HFFc6 (cell line): Measurements from ENCODE around the gene RCE1. TPM values are rescaled to one million over a fixed set of nuclear protein-coding genes. Genes with fewer than 3 reads are reported as not detected.
"Not testable (repeated sequence)": the region's sequence is repeated elsewhere in the genome, so short reads cannot be mapped to it uniquely, and the experiment has no call there.

Experiments used
- DNase-seq: peaks from one replicate; pipeline ENCODE4 v3.0.0-alpha.2; 2018
- H3K27ac Mint-ChIP-seq: 2 replicates; pipeline ENCODE4 v1.8.0; 2020; ENCODE audit warnings: mild to moderate bottlenecking, mixed read lengths
- H3K27me3 Mint-ChIP-seq: 2 replicates; pipeline ENCODE4 v1.8.0; 2021; ENCODE audit warnings: mild to moderate bottlenecking, moderate library complexity, mixed read lengths; ENCODE audit not compliant: insufficient read depth
- H3K36me3 Mint-ChIP-seq: 2 replicates; pipeline ENCODE4 v1.8.0; 2021; ENCODE audit warnings: low read depth, mixed read lengths
- H3K4me1 Mint-ChIP-seq: 2 replicates; pipeline ENCODE4 v1.8.0; 2020; ENCODE audit warnings: low read depth, mixed read lengths
- H3K4me3 Mint-ChIP-seq: 2 replicates; pipeline ENCODE4 v1.8.0; 2020; ENCODE audit warnings: mild to moderate bottlenecking, moderate library complexity, mixed read lengths
- H3K9me3 Mint-ChIP-seq: 2 replicates; pipeline ENCODE4 v1.8.0; 2020; ENCODE audit warnings: mild to moderate bottlenecking, mixed read lengths
- total RNA-seq, 6 experiments: library from RNA; stranded (reverse); fragmentation: NEBNext Ultra II Directional; extraction: Animal tissue kit (Norgen Biotek cat#: 25700); gene quantifications; 2 replicates in 1 of 6; 3 replicates in 5 of 6; pipeline ENCODE4 v1.2.3, GENCODE V29; 2021
- TF ChIP-seq, protein P1 (sequence below): fragments of 200-600 bp; sonication (generic); IDR thresholded peaks from 2 replicates; pipeline ENCODE4 v1.5.0; 2021; ENCODE audit warnings: antibody characterized with exemption, mild to moderate bottlenecking

The RCE1 gene
- total RNA-seq, 6 experiments from 2014 or later = 13.7 to 18.5 (median 16.3) TPM

- Mint-ChIP-seq H3K9me3 (no peaks in the 10 kb centered on the region), H3K4me1 (peaks cover 6% of the 10 kb centered on the region; the same call in 1 of the 2 replicates), H3K36me3 (no peaks in the 10 kb centered on the region), H3K27ac (no peak overlapping the region), H3K27me3 (no peaks in the 10 kb centered on the region), H3K4me3 (no peak overlapping the region)
- no peak for DNase-seq
- TF ChIP-seq, protein P1, sequence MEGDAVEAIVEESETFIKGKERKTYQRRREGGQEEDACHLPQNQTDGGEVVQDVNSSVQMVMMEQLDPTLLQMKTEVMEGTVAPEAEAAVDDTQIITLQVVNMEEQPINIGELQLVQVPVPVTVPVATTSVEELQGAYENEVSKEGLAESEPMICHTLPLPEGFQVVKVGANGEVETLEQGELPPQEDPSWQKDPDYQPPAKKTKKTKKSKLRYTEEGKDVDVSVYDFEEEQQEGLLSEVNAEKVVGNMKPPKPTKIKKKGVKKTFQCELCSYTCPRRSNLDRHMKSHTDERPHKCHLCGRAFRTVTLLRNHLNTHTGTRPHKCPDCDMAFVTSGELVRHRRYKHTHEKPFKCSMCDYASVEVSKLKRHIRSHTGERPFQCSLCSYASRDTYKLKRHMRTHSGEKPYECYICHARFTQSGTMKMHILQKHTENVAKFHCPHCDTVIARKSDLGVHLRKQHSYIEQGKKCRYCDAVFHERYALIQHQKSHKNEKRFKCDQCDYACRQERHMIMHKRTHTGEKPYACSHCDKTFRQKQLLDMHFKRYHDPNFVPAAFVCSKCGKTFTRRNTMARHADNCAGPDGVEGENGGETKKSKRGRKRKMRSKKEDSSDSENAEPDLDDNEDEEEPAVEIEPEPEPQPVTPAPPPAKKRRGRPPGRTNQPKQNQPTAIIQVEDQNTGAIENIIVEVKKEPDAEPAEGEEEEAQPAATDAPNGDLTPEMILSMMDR = no peak
Measured at GRCh38 chr11:66823700-66824099, 19.5 kb upstream of the RCE1 start.

DNA sequence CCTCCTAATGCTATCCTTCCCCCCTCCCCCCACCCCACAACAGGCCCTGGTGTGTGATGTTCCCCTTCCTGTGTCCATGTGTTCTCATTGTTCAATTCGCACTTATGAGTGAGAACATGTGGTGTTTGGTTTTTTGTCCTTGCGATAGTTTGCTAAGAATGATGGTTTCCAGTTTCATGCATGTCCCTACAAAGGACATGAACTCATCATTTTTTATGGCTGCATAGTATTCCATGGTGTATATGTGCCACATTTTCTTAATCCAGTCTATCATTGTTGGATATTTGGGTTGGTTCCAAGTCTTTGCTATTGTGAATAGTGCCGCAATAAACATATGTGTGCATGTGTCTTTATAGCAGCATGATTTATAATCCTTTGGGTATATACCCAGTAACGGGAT is 18.7 kb upstream of the RCE1 start:
- not testable (repeated sequence) for H3K4me3 Mint-ChIP-seq, H3K9me3 Mint-ChIP-seq, H3K27ac Mint-ChIP-seq

DNA sequence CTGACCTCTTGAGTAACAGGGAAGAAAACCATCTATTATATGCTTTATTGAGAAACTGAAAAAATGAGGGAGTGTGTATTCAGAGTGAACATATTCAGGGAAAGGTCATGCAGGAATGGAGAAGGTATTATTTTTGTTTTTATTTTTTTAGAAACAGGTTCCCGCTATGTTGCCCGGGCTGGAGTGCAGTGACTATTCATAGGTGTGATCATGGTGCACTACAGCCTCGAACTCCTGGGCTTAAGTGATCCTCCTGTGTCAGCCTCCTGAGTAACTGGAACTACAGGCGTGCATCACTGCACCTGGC is 8.7 kb upstream of the RCE1 start:
- H3K4me3 Mint-ChIP-seq = no peak overlapping the region
- H3K9me3 Mint-ChIP-seq = no peaks in the 10 kb centered on the region
- H3K4me1 Mint-ChIP-seq = peaks cover 22% of the 10 kb centered on the region
- H3K27me3 Mint-ChIP-seq = no peaks in the 10 kb centered on the region
- H3K36me3 Mint-ChIP-seq = no peaks in the 10 kb centered on the region
- TF ChIP-seq, protein P1 = peak; percentile 60; the same call in 1 of the 2 replicates
- DNase-seq = no peak
- H3K27ac Mint-ChIP-seq = peak overlapping the region; percentile 20; the same call in 1 of the 2 replicates

More for the DNA sequence above, 18.7 kb upstream of the RCE1 start:
- not testable (repeated sequence) for H3K36me3 Mint-ChIP-seq, H3K27me3 Mint-ChIP-seq, DNase-seq, H3K4me1 Mint-ChIP-seq

DNA sequence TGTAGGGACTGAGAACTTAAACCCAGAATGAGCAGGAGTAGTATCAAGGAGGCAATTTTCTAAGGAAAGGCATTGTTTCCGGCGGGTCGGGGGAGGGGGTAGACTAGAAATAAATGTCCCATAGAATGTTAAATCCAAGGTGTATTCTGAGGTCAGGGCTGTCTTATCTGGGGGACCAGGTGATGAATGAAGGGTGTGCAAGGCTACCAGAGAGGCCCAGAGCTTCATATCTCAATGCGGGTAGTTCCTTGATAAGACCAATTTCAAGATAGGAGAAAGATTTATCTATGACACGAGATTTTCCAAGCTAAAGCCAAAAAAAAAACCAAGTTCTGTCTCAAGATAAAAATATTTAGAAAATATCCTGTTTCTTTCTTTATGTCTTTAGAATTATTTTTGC is 8.3 kb upstream of the RCE1 start:
- no peak for DNase-seq
- TF ChIP-seq, protein P1 = no peak
- Mint-ChIP-seq H3K27ac (peak overlapping the region; percentile 27; the same call in 1 of the 2 replicates), H3K36me3 (no peaks in the 10 kb centered on the region), H3K4me1 (peaks cover 23% of the 10 kb centered on the region), H3K4me3 (no peak overlapping the region), H3K9me3 (no peaks in the 10 kb centered on the region), H3K27me3 (no peaks in the 10 kb centered on the region)

DNA sequence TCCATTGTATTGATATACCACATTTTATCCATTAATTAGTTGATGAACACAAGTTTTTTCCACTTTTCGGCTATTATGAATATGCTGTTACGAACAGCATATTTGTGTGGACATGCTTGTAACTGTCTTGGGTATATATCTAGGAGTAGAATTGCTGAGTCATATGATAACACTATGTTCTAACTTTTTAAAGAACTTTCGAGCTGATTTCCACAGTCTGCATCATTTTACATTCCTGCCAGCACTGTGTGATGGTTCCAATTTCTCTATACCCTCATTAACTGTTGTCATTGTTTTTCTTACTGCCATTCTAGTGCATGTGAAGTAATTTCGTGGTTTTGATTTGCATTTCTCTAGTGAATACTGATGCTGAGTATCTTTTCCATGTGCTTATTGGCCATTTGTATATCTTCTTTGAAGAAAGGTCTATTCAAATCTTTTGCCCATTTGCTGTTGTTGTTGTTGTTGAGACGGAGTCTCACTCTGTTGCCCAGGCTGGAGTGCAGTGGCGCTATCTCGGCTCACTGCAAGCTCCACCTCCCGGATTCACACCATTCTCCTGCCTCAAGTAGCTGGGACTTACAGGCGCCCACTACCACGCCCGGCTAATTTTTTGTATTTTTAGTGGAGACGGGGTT is 7.4 kb upstream of the RCE1 start:
- TF ChIP-seq, protein P1 = no peak
- Mint-ChIP-seq H3K9me3 (no peaks in the 10 kb centered on the region), H3K36me3 (peaks cover 8% of the 10 kb centered on the region), H3K27ac (peak overlapping the region; percentile 60), H3K27me3 (no peaks in the 10 kb centered on the region), H3K4me3 (no peak overlapping the region), H3K4me1 (peaks cover 32% of the 10 kb centered on the region)
- peak; percentile 38 for DNase-seq

DNA sequence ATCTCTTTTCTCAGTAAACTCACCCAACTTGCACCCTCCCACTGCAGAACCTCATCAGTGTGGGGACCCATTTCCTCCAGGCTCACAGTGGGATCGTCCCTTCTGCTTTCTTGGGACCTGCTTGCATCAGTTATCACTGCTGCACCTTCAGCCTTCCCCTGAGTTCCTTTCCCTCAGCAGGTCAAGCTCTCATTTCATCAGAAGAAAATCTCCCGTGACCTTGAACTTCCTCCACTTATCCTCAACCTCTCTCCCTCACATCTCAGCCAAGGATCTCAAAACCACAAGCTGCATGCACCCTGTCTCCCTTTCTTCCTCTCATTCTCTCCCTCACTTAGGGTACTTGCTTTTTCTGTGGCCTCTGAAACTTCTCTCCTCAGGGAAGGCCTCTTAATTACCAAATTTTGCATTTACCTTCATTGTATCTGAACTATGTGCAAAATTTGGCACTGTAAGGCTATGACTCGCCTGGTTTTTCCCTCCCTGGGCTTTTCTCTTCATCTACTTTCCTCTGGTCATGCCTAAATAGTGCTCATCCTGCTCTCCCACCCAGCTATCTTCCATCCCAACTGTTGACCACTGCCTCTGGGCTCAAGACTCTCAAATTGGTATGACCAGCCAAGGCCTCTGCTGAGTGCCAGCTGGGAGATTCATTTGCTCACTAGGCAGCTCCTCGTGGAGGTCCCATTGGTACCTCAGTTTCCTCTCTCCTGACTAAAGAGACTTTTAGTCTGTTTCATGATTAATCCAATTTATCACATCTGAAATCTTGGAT is 2.7 kb upstream of the RCE1 start:
- no peak for DNase-seq
- Mint-ChIP-seq H3K27me3 (no peaks in the 10 kb centered on the region; the same call in 1 of the 2 replicates), H3K4me3 (peak overlapping the region; percentile 32), H3K9me3 (no peaks in the 10 kb centered on the region), H3K27ac (peak overlapping the region; percentile 72), H3K4me1 (peaks cover 50% of the 10 kb centered on the region), H3K36me3 (peaks cover 20% of the 10 kb centered on the region)
- TF ChIP-seq, protein P1 = no peak
